Neural cell (in vitro differentiated cells): Measurements from ENCODE around the gene ZWILCH. TPM values are rescaled to one million over a fixed set of nuclear protein-coding genes. Genes with fewer than 3 reads are reported as not detected.

Experiments used
- H2AFZ ChIP-seq: fragments of 200-600, 300-800 bp; sonication (generic), shearing (Covaris generic); 2 replicates; pipeline ENCODE4 v1.6.0; 2014; ENCODE audit warnings: low read depth, mild to moderate bottlenecking, antibody characterized with exemption, low read length, moderate library complexity
- H3F3A ChIP-seq: fragments of 200-600 bp; shearing (Covaris generic); 2 replicates; pipeline ENCODE4 v1.6.1; 2016; ENCODE audit warnings: mild to moderate bottlenecking, moderate library complexity, mixed read lengths, antibody characterized with exemption, low read length; ENCODE audit not compliant: insufficient read depth, poor library complexity, severe bottlenecking
- H3K27ac ChIP-seq: fragments of 200-600, 300-800 bp; sonication (generic), shearing (Covaris generic); 2 replicates; pipeline ENCODE4 v1.5.1; 2014; ENCODE audit warnings: mild to moderate bottlenecking, low read length, moderate library complexity
- H3K27me3 ChIP-seq: fragments of 300-800, 200-600 bp; sonication (generic), shearing (Covaris generic); 2 replicates; pipeline ENCODE4 v1.6.0; 2014; ENCODE audit warnings: mild to moderate bottlenecking, low read depth, low read length, moderate library complexity; ENCODE audit not compliant: insufficient read depth
- H3K36me3 ChIP-seq: fragments of 300-800, 200-600 bp; sonication (generic), shearing (Covaris generic); 2 replicates; pipeline ENCODE4 v1.5.1; 2014; ENCODE audit warnings: mild to moderate bottlenecking, antibody characterized with exemption, low read length, moderate library complexity; ENCODE audit not compliant: insufficient read depth
- H3K4me2 ChIP-seq: fragments of 300-800, 200-600 bp; sonication (generic), shearing (Covaris generic); 2 replicates; pipeline ENCODE4 v1.6.0; 2014; ENCODE audit warnings: mild to moderate bottlenecking, low read length
- H3K4me3 ChIP-seq: fragments of 300-800, 200-600 bp; sonication (generic), shearing (Covaris generic); 2 replicates; pipeline ENCODE4 v1.5.1; 2014; ENCODE audit warnings: mild to moderate bottlenecking, low read length, moderate library complexity
- H3K79me2 ChIP-seq: fragments of 200-600 bp; shearing (Covaris generic); replicated peaks from 2 replicates; pipeline ENCODE4 v1.6.0; 2014; ENCODE audit warnings: mild to moderate bottlenecking, low read length, moderate library complexity; ENCODE audit not compliant: insufficient read depth
- H3K9ac ChIP-seq: fragments of 300-800, 200-600 bp; sonication (generic), shearing (Covaris generic); 2 replicates; pipeline ENCODE4 v1.6.1; 2016; ENCODE audit warnings: mild to moderate bottlenecking, low read length, mixed read lengths
- H3K9me2 ChIP-seq: fragments of 200-600 bp; shearing (Covaris generic); 2 replicates; pipeline ENCODE4 v1.6.1; 2016; ENCODE audit warnings: mild to moderate bottlenecking, low read length, mixed read lengths; ENCODE audit not compliant: insufficient read depth
- H3K9me3 ChIP-seq: fragments of 200-600, 300-800 bp; sonication (generic), shearing (Covaris generic); 2 replicates; pipeline ENCODE4 v1.6.1; 2016; ENCODE audit warnings: mild to moderate bottlenecking, mixed run types, low read length, moderate library complexity, mixed read lengths
- H4K20me1 ChIP-seq: fragments of 200-600 bp; shearing (Covaris generic); 2 replicates; pipeline ENCODE4 v1.6.1; 2016; ENCODE audit warnings: mild to moderate bottlenecking, mixed run types; ENCODE audit not compliant: insufficient read depth
- EZH2 ChIP-seq: fragments of 200-600, 300-800 bp; shearing (Covaris generic), sonication (generic); IDR thresholded peaks from 2 replicates; pipeline ENCODE4 v1.6.1; 2014; ENCODE audit warnings: antibody characterized with exemption, low read length, borderline replicate concordance, mild to moderate bottlenecking; ENCODE audit not compliant: insufficient read depth, poor library complexity, severe bottlenecking
- MXI1 ChIP-seq: fragments of 450-650 bp; conservative IDR thresholded peaks from 2 replicates; pipeline ENCODE4 v1.6.1; 2014; ENCODE audit warnings: antibody characterized with exemption, mild to moderate bottlenecking; ENCODE audit not compliant: poor library complexity, severe bottlenecking
- POLR2AphosphoS5 ChIP-seq: IDR thresholded peaks from 2 replicates; pipeline ENCODE4 v1.6.1; 2012
- RAD21 ChIP-seq: fragments of 450-650 bp; conservative IDR thresholded peaks from 2 replicates; pipeline ENCODE4 v1.6.1; 2014; ENCODE audit warnings: antibody characterized with exemption, mild to moderate bottlenecking, moderate library complexity
- SMC3 ChIP-seq: fragments of 450-650 bp; conservative IDR thresholded peaks from 2 replicates; pipeline ENCODE4 v1.6.1; 2014; ENCODE audit warnings: antibody characterized with exemption, mild to moderate bottlenecking, moderate library complexity; ENCODE audit not compliant: poor library complexity
- TAF1 ChIP-seq: IDR thresholded peaks from 2 replicates; pipeline ENCODE4 v1.6.1; 2012; ENCODE audit warnings: low read depth
- polyA plus RNA-seq: library from polyadenylated mRNA; depleted of rRNA; stranded (reverse); fragments of >200 nt; gene quantifications from 2 replicates; pipeline ENCODE4 v1.2.3, GENCODE V29; 2014
- TF ChIP-seq, protein P1 (sequence below): fragments of 450-650 bp; IDR thresholded peaks from 2 replicates; pipeline ENCODE4 v1.5.1; 2014; ENCODE audit warnings: antibody characterized with exemption, mild to moderate bottlenecking, moderate library complexity; ENCODE audit not compliant: poor library complexity, severe bottlenecking
- TF ChIP-seq, protein P2 (sequence below): IDR thresholded peaks from 2 replicates; pipeline ENCODE4 v1.6.1; 2012; ENCODE audit warnings: borderline replicate concordance

Gene ZWILCH
- polyA plus RNA-seq, 1 donor from 2014 or later, result 63.1 TPM

DNA sequence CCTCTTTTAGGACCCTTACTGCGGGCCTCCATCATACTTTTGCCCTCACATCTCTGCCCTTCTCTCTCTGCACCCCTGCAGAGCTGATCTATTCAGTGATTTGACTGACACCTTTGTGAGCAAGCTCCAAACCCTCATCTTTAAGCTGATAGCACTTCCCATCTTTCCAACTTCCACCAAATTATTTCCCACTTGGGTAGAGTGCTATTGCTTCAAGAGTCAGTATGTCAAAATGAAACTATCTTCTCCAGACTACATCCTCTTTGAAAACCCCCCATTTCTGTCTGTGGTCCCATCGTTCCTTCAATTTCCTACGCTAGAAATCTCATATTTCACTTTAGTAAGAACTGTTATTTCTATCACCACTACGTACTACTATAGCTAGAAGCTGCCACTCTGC is 19.7 kb downstream of the ZWILCH start:
- H3F3A ChIP-seq, result no peaks in the 10 kb centered on the region
- H3K4me2 ChIP-seq, result no peak overlapping the region
- no peak overlapping the region for H3K27ac ChIP-seq
- no peaks in the 10 kb centered on the region for H3K79me2 ChIP-seq
- no peaks in the 10 kb centered on the region for H3K27me3 ChIP-seq
- no peak overlapping the region for H3K4me3 ChIP-seq
- H3K9me3 ChIP-seq, result no peaks in the 10 kb centered on the region
- H4K20me1 ChIP-seq, result no peaks in the 10 kb centered on the region
- peaks cover 12% of the 10 kb centered on the region for H3K36me3 ChIP-seq
- no peak overlapping the region for H3K9ac ChIP-seq
- TF ChIP-seq POLR2AphosphoS5 (no peak), MXI1 (no peak), TAF1 (no peak), SMC3 (no peak)
- TF ChIP-seq, protein P1, sequence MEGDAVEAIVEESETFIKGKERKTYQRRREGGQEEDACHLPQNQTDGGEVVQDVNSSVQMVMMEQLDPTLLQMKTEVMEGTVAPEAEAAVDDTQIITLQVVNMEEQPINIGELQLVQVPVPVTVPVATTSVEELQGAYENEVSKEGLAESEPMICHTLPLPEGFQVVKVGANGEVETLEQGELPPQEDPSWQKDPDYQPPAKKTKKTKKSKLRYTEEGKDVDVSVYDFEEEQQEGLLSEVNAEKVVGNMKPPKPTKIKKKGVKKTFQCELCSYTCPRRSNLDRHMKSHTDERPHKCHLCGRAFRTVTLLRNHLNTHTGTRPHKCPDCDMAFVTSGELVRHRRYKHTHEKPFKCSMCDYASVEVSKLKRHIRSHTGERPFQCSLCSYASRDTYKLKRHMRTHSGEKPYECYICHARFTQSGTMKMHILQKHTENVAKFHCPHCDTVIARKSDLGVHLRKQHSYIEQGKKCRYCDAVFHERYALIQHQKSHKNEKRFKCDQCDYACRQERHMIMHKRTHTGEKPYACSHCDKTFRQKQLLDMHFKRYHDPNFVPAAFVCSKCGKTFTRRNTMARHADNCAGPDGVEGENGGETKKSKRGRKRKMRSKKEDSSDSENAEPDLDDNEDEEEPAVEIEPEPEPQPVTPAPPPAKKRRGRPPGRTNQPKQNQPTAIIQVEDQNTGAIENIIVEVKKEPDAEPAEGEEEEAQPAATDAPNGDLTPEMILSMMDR, result no peak
- TF ChIP-seq, protein P2, sequence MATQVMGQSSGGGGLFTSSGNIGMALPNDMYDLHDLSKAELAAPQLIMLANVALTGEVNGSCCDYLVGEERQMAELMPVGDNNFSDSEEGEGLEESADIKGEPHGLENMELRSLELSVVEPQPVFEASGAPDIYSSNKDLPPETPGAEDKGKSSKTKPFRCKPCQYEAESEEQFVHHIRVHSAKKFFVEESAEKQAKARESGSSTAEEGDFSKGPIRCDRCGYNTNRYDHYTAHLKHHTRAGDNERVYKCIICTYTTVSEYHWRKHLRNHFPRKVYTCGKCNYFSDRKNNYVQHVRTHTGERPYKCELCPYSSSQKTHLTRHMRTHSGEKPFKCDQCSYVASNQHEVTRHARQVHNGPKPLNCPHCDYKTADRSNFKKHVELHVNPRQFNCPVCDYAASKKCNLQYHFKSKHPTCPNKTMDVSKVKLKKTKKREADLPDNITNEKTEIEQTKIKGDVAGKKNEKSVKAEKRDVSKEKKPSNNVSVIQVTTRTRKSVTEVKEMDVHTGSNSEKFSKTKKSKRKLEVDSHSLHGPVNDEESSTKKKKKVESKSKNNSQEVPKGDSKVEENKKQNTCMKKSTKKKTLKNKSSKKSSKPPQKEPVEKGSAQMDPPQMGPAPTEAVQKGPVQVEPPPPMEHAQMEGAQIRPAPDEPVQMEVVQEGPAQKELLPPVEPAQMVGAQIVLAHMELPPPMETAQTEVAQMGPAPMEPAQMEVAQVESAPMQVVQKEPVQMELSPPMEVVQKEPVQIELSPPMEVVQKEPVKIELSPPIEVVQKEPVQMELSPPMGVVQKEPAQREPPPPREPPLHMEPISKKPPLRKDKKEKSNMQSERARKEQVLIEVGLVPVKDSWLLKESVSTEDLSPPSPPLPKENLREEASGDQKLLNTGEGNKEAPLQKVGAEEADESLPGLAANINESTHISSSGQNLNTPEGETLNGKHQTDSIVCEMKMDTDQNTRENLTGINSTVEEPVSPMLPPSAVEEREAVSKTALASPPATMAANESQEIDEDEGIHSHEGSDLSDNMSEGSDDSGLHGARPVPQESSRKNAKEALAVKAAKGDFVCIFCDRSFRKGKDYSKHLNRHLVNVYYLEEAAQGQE, result no peak
- no peak overlapping the region for H2AFZ ChIP-seq
- H3K9me2 ChIP-seq, result no peaks in the 10 kb centered on the region

DNA sequence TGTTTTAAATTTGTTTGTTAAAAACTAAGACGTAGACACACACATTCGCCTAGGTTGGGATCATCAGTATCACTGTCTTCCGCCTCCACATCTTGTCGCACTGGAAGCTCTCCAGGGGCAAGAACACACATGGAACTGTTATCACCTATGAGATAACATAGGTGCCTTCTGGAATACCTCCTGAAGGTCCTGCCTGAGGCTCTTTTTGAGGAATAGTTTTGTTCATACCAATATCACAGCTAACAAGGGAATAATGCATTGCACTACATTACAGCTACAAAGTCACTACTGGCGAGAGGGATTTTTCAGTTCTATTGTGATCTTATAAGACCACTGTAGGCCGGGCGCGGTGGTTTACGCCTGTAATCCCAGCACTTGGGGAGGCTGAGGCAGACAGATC is 29.9 kb downstream of the ZWILCH start:
- Histone ChIP-seq H3K36me3 (no peaks in the 10 kb centered on the region), H3K27ac (no peak overlapping the region), H2AFZ (no peak overlapping the region), H3K9me3 (no peaks in the 10 kb centered on the region), H3K79me2 (no peaks in the 10 kb centered on the region), H3F3A (no peaks in the 10 kb centered on the region), H3K27me3 (no peaks in the 10 kb centered on the region), H3K4me3 (no peak overlapping the region), H3K9me2 (no peaks in the 10 kb centered on the region), H4K20me1 (no peaks in the 10 kb centered on the region), H3K9ac (no peak overlapping the region), H3K4me2 (no peak overlapping the region)
- TF ChIP-seq, protein P1, result no peak
- TF ChIP-seq RAD21 (no peak), POLR2AphosphoS5 (no peak), EZH2 (no peak)
